NT2/D1 (cell line): ENCODE results near the gene ROCK2.

Source experiments
- DNase-seq: peaks from one replicate; pipeline ENCODE4 v3.0.0-alpha.2; 2011; ENCODE audit warnings: low read depth, low spot score
- H3K27me3 ChIP-seq: 2 replicates; pipeline ENCODE4 v1.6.0; 2011; ENCODE audit warnings: mild to moderate bottlenecking; ENCODE audit not compliant: insufficient read length, insufficient read depth
- H3K36me3 ChIP-seq: 2 replicates; pipeline ENCODE4 v1.6.1; 2011; ENCODE audit warnings: mild to moderate bottlenecking, low read length, mixed read lengths; ENCODE audit not compliant: insufficient read depth, insufficient read length
- H3K4me1 ChIP-seq: 2 replicates; pipeline ENCODE4 v1.5.1; 2011; ENCODE audit not compliant: insufficient read depth, insufficient read length
- H3K4me3 ChIP-seq: 2 replicates; pipeline ENCODE4 v1.5.1; 2011; ENCODE audit warnings: low read depth; ENCODE audit not compliant: insufficient read length
- H3K9ac ChIP-seq: 2 replicates; pipeline ENCODE4 v1.6.0; 2011; ENCODE audit warnings: low read depth; ENCODE audit not compliant: insufficient read length
- H3K9me3 ChIP-seq: 2 replicates; pipeline ENCODE4 v1.5.1; 2011; ENCODE audit warnings: mild to moderate bottlenecking, low read length; ENCODE audit not compliant: insufficient read depth
- SUZ12 ChIP-seq: IDR thresholded peaks from 2 replicates; pipeline ENCODE4 v1.6.1; 2011; ENCODE audit not compliant: insufficient read length, insufficient read depth; ENCODE audit errors: extremely low read depth
- YY1 ChIP-seq: IDR thresholded peaks from 2 replicates; pipeline ENCODE4 v1.6.1; 2011; ENCODE audit not compliant: insufficient read length, insufficient read depth
- ZNF274 ChIP-seq: IDR thresholded peaks from 2 replicates; pipeline ENCODE4 v1.6.1; 2011; ENCODE audit warnings: mild to moderate bottlenecking, low read depth, low read length

Gene ROCK2

GRCh38 chr2:11222845-11223244 is 121.6 kb downstream of the ROCK2 start:
- no peaks in the 10 kb centered on the region for H3K4me1 ChIP-seq
- no peak overlapping the region for H3K4me3 ChIP-seq
- no peaks in the 10 kb centered on the region for H3K27me3 ChIP-seq
- peaks cover 43% of the 10 kb centered on the region for H3K36me3 ChIP-seq
- DNase-seq = no peak
- H3K9me3 ChIP-seq = no peaks in the 10 kb centered on the region
- no peak for TF ChIP-seq YY1
- TF ChIP-seq ZNF274 = no peak
- H3K9ac ChIP-seq = no peak overlapping the region

GRCh38 chr2:11220445-11220844 is 124.0 kb downstream of the ROCK2 start:
- Histone ChIP-seq H3K36me3 (peaks cover 45% of the 10 kb centered on the region), H3K4me3 (no peak overlapping the region), H3K9me3 (no peaks in the 10 kb centered on the region), H3K9ac (no peak overlapping the region), H3K4me1 (no peaks in the 10 kb centered on the region), H3K27me3 (no peaks in the 10 kb centered on the region)
- DNase-seq = no peak
- TF ChIP-seq ZNF274 (no peak), SUZ12 (no peak), YY1 (no peak)

- H3K4me1 ChIP-seq = no peaks in the 10 kb centered on the region
- no peak overlapping the region for H3K9ac ChIP-seq
- no peak for DNase-seq
Measured at GRCh38 chr2:11215407-11215806, 129.0 kb downstream of the ROCK2 start.

DNA sequence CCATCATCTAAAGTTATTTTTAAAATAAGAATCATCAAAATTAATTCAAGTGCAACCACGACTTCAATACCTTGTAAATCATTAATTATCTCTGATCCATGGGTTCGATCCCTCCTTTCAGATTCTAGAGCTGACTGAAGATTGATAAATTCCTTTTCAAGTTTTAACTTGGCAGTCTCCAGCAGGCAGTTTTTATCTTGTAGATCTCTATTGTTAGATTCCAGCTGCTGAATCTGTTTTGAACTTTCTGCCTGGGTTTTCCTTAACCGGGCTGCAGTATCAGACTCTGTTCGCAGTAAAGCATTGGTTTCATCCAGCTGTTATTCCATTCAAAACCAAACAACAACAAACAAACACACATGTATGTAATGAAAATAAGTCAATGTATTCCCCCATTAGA is 129.7 kb downstream of the ROCK2 start:
- no peak overlapping the region for H3K4me3 ChIP-seq
- no peak for DNase-seq
- TF ChIP-seq ZNF274 = no peak
- no peak for TF ChIP-seq SUZ12
- no peak for TF ChIP-seq YY1
- H3K36me3 ChIP-seq = peaks cover 62% of the 10 kb centered on the region
- no peaks in the 10 kb centered on the region for H3K4me1 ChIP-seq
- no peaks in the 10 kb centered on the region for H3K9me3 ChIP-seq
- no peak overlapping the region for H3K9ac ChIP-seq
- no peaks in the 10 kb centered on the region for H3K27me3 ChIP-seq

More at GRCh38 chr2:11215407-11215806, 129.0 kb downstream of the ROCK2 start:
- Histone ChIP-seq H3K36me3 (peaks cover 62% of the 10 kb centered on the region), H3K4me3 (no peak overlapping the region), H3K27me3 (no peaks in the 10 kb centered on the region), H3K9me3 (no peaks in the 10 kb centered on the region)
- no peak for TF ChIP-seq SUZ12
- no peak for TF ChIP-seq ZNF274
- TF ChIP-seq YY1 = no peak

- Histone ChIP-seq H3K9me3 (no peaks in the 10 kb centered on the region), H3K27me3 (no peaks in the 10 kb centered on the region), H3K36me3 (peaks cover 57% of the 10 kb centered on the region), H3K4me3 (no peak overlapping the region), H3K4me1 (no peaks in the 10 kb centered on the region), H3K9ac (no peak overlapping the region)
- no peak for TF ChIP-seq YY1
- no peak for TF ChIP-seq ZNF274
- no peak for TF ChIP-seq SUZ12
- DNase-seq = no peak
Measured at GRCh38 chr2:11213975-11214374, 130.5 kb downstream of the ROCK2 start.

DNA sequence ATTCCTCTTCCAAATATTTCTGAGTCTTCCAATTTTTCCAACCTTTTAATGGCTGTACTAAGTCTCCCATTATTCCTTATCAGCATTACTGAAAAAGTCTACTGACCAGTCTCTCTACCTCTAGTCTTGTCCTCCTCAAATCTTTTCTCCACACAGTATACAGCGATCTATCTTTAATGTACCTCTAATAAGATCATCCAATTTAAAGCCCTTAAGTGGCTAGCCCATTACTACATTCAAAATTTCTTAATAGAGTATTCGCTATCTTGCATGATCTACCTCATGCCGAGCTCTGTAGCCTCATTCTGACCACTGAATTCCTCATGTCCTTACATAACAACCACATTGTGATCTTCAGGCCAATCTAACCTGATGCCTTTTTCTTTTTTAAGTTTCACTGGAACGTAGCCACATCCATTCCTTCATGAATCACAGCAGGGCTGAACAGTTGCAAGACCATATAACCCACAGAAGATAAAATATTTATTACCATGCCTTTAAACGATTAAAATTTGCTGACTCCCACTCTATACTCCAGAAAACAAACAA is 131.3 kb downstream of the ROCK2 start:
- Histone ChIP-seq H3K36me3 (peaks cover 52% of the 10 kb centered on the region), H3K4me3 (no peak overlapping the region), H3K27me3 (no peaks in the 10 kb centered on the region), H3K9me3 (no peaks in the 10 kb centered on the region), H3K9ac (no peak overlapping the region), H3K4me1 (no peaks in the 10 kb centered on the region)
- TF ChIP-seq YY1 = no peak
- TF ChIP-seq SUZ12 = no peak
- no peak for TF ChIP-seq ZNF274
- no peak for DNase-seq

- no peak for DNase-seq
- no peak for TF ChIP-seq SUZ12
- no peak for TF ChIP-seq ZNF274
- TF ChIP-seq YY1 = no peak
- Histone ChIP-seq H3K27me3 (no peaks in the 10 kb centered on the region), H3K4me3 (no peak overlapping the region), H3K9me3 (no peaks in the 10 kb centered on the region), H3K4me1 (no peaks in the 10 kb centered on the region), H3K36me3 (peaks cover 49% of the 10 kb centered on the region), H3K9ac (no peak overlapping the region)
Measured at GRCh38 chr2:11212645-11213044, 131.8 kb downstream of the ROCK2 start.

- no peaks in the 10 kb centered on the region for H3K27me3 ChIP-seq
- no peaks in the 10 kb centered on the region for H3K9me3 ChIP-seq
- H3K36me3 ChIP-seq = peaks cover 26% of the 10 kb centered on the region
- TF ChIP-seq YY1 = no peak
- no peak for TF ChIP-seq SUZ12
- no peak for TF ChIP-seq ZNF274
- H3K4me1 ChIP-seq = no peaks in the 10 kb centered on the region
- no peak overlapping the region for H3K4me3 ChIP-seq
- no peak for DNase-seq
- H3K9ac ChIP-seq = no peak overlapping the region
Measured at GRCh38 chr2:11208083-11208482, 136.4 kb downstream of the ROCK2 start.

DNA sequence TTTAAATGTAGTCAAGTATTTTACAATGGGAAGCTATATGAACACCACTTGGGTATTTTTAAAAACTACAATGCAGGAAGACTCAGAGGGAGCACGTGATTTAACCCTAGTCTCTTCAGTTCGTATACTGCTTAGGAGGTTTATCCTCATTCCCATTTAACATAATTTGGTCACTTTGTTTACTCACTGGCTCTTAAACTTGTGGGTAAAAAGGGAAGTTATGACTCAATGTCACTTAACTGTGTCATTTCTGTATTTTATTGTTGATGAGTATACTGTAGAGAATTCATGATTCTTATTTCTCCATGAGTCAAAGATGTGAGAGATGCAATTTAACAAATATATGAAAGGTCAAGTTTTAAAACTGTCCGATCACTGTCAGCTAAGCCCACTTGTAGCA is 141.0 kb downstream of the ROCK2 start:
- Histone ChIP-seq H3K4me3 (no peak overlapping the region), H3K4me1 (no peaks in the 10 kb centered on the region), H3K9ac (no peak overlapping the region), H3K36me3 (peaks cover 46% of the 10 kb centered on the region), H3K27me3 (no peaks in the 10 kb centered on the region), H3K9me3 (no peaks in the 10 kb centered on the region)
- no peak for DNase-seq
- no peak for TF ChIP-seq SUZ12
- TF ChIP-seq ZNF274 = no peak
- no peak for TF ChIP-seq YY1
